ENCODE measurements around the gene TNFRSF18. TPM values are rescaled to one million over a fixed set of nuclear protein-coding genes. Genes with fewer than 3 reads are reported as not detected.

TNFRSF18 gene
- polyA plus RNA-seq, 1 experiment, result 0.40 TPM

GRCh38 chr1:1226566-1227362 lies 20.4 kb upstream of the TNFRSF18 start:
- ChIA-PET CTCF (interaction anchor here (1.0 to 1.6 kb wide), 3 partner anchors 10 to 104 kb away, joined by 3 to 4 read pairs (median 3); no protein-coding TSS in a partner anchor), POLR2A (no interaction called here)
- Histone ChIP-seq H3K27me3 (ENCODE audit: control insufficient read depth, insufficient read depth, low read length) (no peaks in the 10 kb centered on the region), H3K4me3 (ENCODE audit: low read depth, low read length) (no peak overlapping the region), H3K36me3 (ENCODE audit: control insufficient read depth, insufficient read depth, low read length) (peaks cover 47% of the 10 kb centered on the region)
- TF ChIP-seq CTCF (IDR thresholded peaks at IDR 0.05; ENCODE audit: insufficient read depth, low read depth, low read length), result no peak
- DNase-seq (ENCODE audit: low read depth), result no peak

- ChIA-PET POLR2A (no interaction called here), CTCF (interaction anchor here (1.0 to 1.6 kb wide), 2 partner anchors 9 to 103 kb away, joined by 3 to 4 read pairs; no protein-coding TSS in a partner anchor)
- DNase-seq (ENCODE audit: low read depth), result no peak
- no peaks in the 10 kb centered on the region for H3K27me3 ChIP-seq (ENCODE audit: control insufficient read depth, insufficient read depth, low read length)
- no peak for TF ChIP-seq CTCF (IDR thresholded peaks at IDR 0.05; ENCODE audit: insufficient read depth, low read depth, low read length)
- H3K36me3 ChIP-seq (ENCODE audit: control insufficient read depth, insufficient read depth, low read length), result peaks cover 49% of the 10 kb centered on the region
- H3K4me3 ChIP-seq (ENCODE audit: low read depth, low read length), result no peak overlapping the region
Observed at GRCh38 chr1:1225913-1226312, 19.5 kb upstream of the TNFRSF18 start.

GRCh38 chr1:1225238-1225845 lies 18.9 kb upstream of the TNFRSF18 start:
- peaks cover 49% of the 10 kb centered on the region for H3K36me3 ChIP-seq (ENCODE audit: control insufficient read depth, insufficient read depth, low read length)

GRCh38 chr1:1223891-1224290 lies 17.5 kb upstream of the TNFRSF18 start:
- DNase-seq (ENCODE audit: low read depth), result no peak
- ChIA-PET CTCF (interaction anchor here (1.7 kb wide), 1 partner anchor 101 kb away, joined by 4 read pairs; no protein-coding TSS in a partner anchor), POLR2A (no interaction called here)
- peaks cover 57% of the 10 kb centered on the region for H3K36me3 ChIP-seq (ENCODE audit: control insufficient read depth, insufficient read depth, low read length)
- H3K27me3 ChIP-seq (ENCODE audit: control insufficient read depth, insufficient read depth, low read length), result no peaks in the 10 kb centered on the region
- TF ChIP-seq CTCF (IDR thresholded peaks at IDR 0.05; ENCODE audit: insufficient read depth, low read depth, low read length), result no peak
- no peak overlapping the region for H3K4me3 ChIP-seq (ENCODE audit: low read depth, low read length)

More at GRCh38 chr1:1225238-1225845, 18.9 kb upstream of the TNFRSF18 start:
- no peak overlapping the region for H3K4me3 ChIP-seq (ENCODE audit: low read depth, low read length)
- no peaks in the 10 kb centered on the region for H3K27me3 ChIP-seq (ENCODE audit: control insufficient read depth, insufficient read depth, low read length)
- TF ChIP-seq CTCF (IDR thresholded peaks at IDR 0.05; ENCODE audit: insufficient read depth, low read depth, low read length), result no peak
- POLR2A ChIA-PET, result no interaction called here
- no peak for DNase-seq (ENCODE audit: low read depth)
- CTCF ChIA-PET, result interaction anchor here (1.0 to 1.7 kb wide), 2 partner anchors 8 to 103 kb away, joined by 3 to 4 read pairs; no protein-coding TSS in a partner anchor

- CTCF ChIA-PET, result no interaction called here
- no peak for DNase-seq (ENCODE audit: low read depth)
- no peak for TF ChIP-seq CTCF (IDR thresholded peaks at IDR 0.05; ENCODE audit: insufficient read depth, low read depth, low read length)
- Histone ChIP-seq H3K36me3 (ENCODE audit: control insufficient read depth, insufficient read depth, low read length) (peaks cover 54% of the 10 kb centered on the region), H3K4me3 (ENCODE audit: low read depth, low read length) (no peak overlapping the region), H3K27me3 (ENCODE audit: control insufficient read depth, insufficient read depth, low read length) (no peaks in the 10 kb centered on the region)
- POLR2A ChIA-PET, result no interaction called here
Observed at GRCh38 chr1:1223321-1223720, 16.9 kb upstream of the TNFRSF18 start.
